Coronary artery (tissue), 2 donors: ENCODE measurements around the gene NKAIN2.
"Not testable (repeated sequence)": the region's sequence is repeated elsewhere in the genome, so short reads cannot be mapped to it uniquely, and the experiment has no call there.

Experiments used
- DNase-seq: peaks from one replicate; pipeline ENCODE4 v3.0.0-alpha.2; 2017; ENCODE audit warnings: low spot score
- H3K27ac ChIP-seq, 2 donors: fragments of 200-600 bp; sonication (generic); one replicate each; pipeline ENCODE4 v1.5.1; 2016 to 2019
- H3K4me3 ChIP-seq: fragments of 200-600 bp; sonication (generic); 2 replicates; pipeline ENCODE4 v1.5.1; 2016; ENCODE audit warnings: mild to moderate bottlenecking, moderate library complexity
- TF ChIP-seq, protein P1 (sequence below): fragments of 200-600 bp; sonication (generic); IDR thresholded peaks from one replicate; pipeline ENCODE4 v1.5.1; 2019; ENCODE audit warnings: antibody characterized with exemption

NKAIN2 gene

GRCh38 chr6:123909989-123910388 is 106.3 kb downstream of the NKAIN2 start:
- TF ChIP-seq, protein P1, sequence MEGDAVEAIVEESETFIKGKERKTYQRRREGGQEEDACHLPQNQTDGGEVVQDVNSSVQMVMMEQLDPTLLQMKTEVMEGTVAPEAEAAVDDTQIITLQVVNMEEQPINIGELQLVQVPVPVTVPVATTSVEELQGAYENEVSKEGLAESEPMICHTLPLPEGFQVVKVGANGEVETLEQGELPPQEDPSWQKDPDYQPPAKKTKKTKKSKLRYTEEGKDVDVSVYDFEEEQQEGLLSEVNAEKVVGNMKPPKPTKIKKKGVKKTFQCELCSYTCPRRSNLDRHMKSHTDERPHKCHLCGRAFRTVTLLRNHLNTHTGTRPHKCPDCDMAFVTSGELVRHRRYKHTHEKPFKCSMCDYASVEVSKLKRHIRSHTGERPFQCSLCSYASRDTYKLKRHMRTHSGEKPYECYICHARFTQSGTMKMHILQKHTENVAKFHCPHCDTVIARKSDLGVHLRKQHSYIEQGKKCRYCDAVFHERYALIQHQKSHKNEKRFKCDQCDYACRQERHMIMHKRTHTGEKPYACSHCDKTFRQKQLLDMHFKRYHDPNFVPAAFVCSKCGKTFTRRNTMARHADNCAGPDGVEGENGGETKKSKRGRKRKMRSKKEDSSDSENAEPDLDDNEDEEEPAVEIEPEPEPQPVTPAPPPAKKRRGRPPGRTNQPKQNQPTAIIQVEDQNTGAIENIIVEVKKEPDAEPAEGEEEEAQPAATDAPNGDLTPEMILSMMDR, result no peak
- no peak overlapping the region for H3K27ac ChIP-seq
- no peak for DNase-seq
- H3K4me3 ChIP-seq, result no peak overlapping the region

- Histone ChIP-seq H3K4me3 (no peak overlapping the region), H3K27ac (no peak overlapping the region)
- no peak for DNase-seq
- TF ChIP-seq, protein P1, result no peak
Observed at GRCh38 chr6:123913863-123914262, 110.2 kb downstream of the NKAIN2 start.

DNA sequence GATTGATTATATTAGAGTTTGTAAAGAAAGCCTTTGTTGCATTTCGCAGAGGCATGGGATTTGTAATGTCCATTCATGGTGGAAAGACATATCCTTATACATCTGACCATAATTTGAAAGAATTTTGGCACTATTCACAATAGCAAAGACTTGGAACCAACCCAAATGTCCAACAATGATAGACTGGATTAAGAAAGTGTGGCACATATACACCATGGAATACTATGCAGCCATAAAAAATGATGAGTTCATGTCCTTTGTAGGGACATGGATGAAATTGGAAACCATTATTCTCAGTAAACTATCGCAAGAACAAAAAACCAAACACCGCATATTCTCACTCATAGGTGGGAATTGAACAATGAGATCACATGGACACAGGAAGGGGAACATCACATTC is 119.7 kb downstream of the NKAIN2 start:
- DNase-seq, H3K27ac ChIP-seq, H3K4me3 ChIP-seq: not testable (repeated sequence)

GRCh38 chr6:123925350-123925749 is 121.7 kb downstream of the NKAIN2 start:
- TF ChIP-seq, protein P1, result no peak
- Histone ChIP-seq H3K4me3 (no peak overlapping the region), H3K27ac (no peak overlapping the region)
- no peak for DNase-seq

DNA sequence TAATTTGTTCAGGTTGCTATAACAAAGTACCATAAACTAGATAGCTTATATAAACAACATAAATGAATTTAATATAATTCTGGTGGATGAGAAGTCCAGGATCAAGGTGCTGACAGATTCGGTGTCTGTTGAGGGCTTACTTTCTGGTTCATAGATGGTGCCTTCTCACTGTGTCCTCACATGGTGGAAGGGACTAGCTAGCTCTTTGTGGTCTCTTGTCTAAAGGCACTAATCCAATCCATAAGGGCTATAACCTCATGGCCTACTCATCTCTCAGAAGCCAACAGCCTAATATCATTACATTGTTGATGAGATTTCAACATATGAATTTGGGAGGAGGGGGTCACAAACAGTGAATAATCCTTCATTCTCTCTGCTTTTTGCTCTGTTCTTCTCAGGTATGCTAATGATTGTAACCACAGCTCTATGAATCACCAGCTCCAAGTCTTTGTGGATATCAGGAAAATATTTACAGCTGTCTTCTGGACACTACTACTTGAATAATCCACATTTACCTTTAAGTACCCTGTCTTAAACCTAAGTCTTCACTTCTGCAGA is 122.3 kb downstream of the NKAIN2 start:
- no peak for DNase-seq
- Histone ChIP-seq H3K27ac (no peak overlapping the region), H3K4me3 (no peak overlapping the region)
- TF ChIP-seq, protein P1, result no peak

- no peak overlapping the region for H3K4me3 ChIP-seq
- TF ChIP-seq, protein P1, result no peak
- no peak for DNase-seq
- no peak overlapping the region for H3K27ac ChIP-seq
Observed at GRCh38 chr6:123928529-123928928, 124.9 kb downstream of the NKAIN2 start.

- TF ChIP-seq, protein P1, result no peak
- Histone ChIP-seq H3K4me3 (no peak overlapping the region), H3K27ac (no peak overlapping the region)
- no peak for DNase-seq
Observed at GRCh38 chr6:123931928-123932327, 128.3 kb downstream of the NKAIN2 start.

GRCh38 chr6:123940551-123940950 is 136.9 kb downstream of the NKAIN2 start:
- DNase-seq, result no peak
- TF ChIP-seq, protein P1, result no peak
- no peak overlapping the region for H3K4me3 ChIP-seq
- H3K27ac ChIP-seq, result no peak overlapping the region
